WI38 (cell line): ENCODE results near the gene SCT.

ENCODE experiments used
- H3K4me3 ChIP-seq: 2 replicates; pipeline ENCODE4 v1.5.1; 2011; ENCODE audit warnings: low read depth, mild to moderate bottlenecking, control low read depth, low read length
- CTCF ChIP-seq: IDR thresholded peaks from 2 replicates; pipeline ENCODE4 v1.5.1; 2012; ENCODE audit warnings: low read depth, mild to moderate bottlenecking, control low read depth, low read length

Gene SCT

GRCh38 chr11:624705-625635 is 2.0 kb downstream of the SCT start, which contains the start of gene CDHR5:
Gene CDHR5, minus strand, starts transcription at chr11:624955. Its CDS starts 53 bp downstream, at chr11:624902.
- TF ChIP-seq CTCF, result no peak

GRCh38 chr11:623999-624704 is 2.8 kb downstream of the SCT start:
- no peak overlapping the region for H3K4me3 ChIP-seq
- TF ChIP-seq CTCF, result no peak

More at GRCh38 chr11:624705-625635, 2.0 kb downstream of the SCT start, which contains the start of gene CDHR5:
- H3K4me3 ChIP-seq, result no peak within 1 kb of the TSS

GRCh38 chr11:623349-623869 is 3.6 kb downstream of the SCT start:
- no peak for TF ChIP-seq CTCF
- no peak overlapping the region for H3K4me3 ChIP-seq

- no peak for TF ChIP-seq CTCF
- H3K4me3 ChIP-seq, result no peak overlapping the region
These were observed 5.1 kb downstream of the SCT start for GRCh38 chr11:621838-622237.

GRCh38 chr11:620935-621814 is 5.8 kb downstream of the SCT start:
- no peak for TF ChIP-seq CTCF
- no peak overlapping the region for H3K4me3 ChIP-seq

- H3K4me3 ChIP-seq, result no peak overlapping the region
- TF ChIP-seq CTCF, result no peak
These were observed 6.8 kb downstream of the SCT start for GRCh38 chr11:620201-620600.
